Muscle of leg (tissue), 16 donors: ENCODE measurements around the gene KISS1. TPM values are rescaled to one million over a fixed set of nuclear protein-coding genes. Genes with fewer than 3 reads are reported as not detected.
A peak's percentile ranks its signal among the peaks of the same experiment; 100 is the strongest.
"Not testable (repeated sequence)": the region's sequence is repeated elsewhere in the genome, so short reads cannot be mapped to it uniquely, and the experiment has no call there.

Source experiments
- DNase-seq: peaks from one replicate; pipeline ENCODE4 v3.0.0; 2013
- H3K27ac ChIP-seq: one replicate; pipeline ENCODE4 v1.5.1; 2013; ENCODE audit warnings: mild to moderate bottlenecking, low read length, control low read depth
- H3K27me3 ChIP-seq: one replicate; pipeline ENCODE4 v1.6.1; 2013; ENCODE audit warnings: low read length; ENCODE audit not compliant: control insufficient read depth, insufficient read depth
- H3K36me3 ChIP-seq: one replicate; pipeline ENCODE4 v1.6.1; 2013; ENCODE audit warnings: low read length; ENCODE audit not compliant: control insufficient read depth, insufficient read depth
- H3K4me1 ChIP-seq: one replicate; pipeline ENCODE4 v1.6.1; 2013; ENCODE audit warnings: low read length; ENCODE audit not compliant: control insufficient read depth, insufficient read depth
- H3K4me3 ChIP-seq: one replicate; pipeline ENCODE4 v1.5.1; 2013; ENCODE audit warnings: low read length, control low read depth
- H3K9me3 ChIP-seq: replicated peaks from 2 replicates; pipeline ENCODE4 v1.6.1; 2013; ENCODE audit warnings: low read depth, low read length; ENCODE audit not compliant: control insufficient read depth
- whole genome bisulfite sequencing: methylation state at CpG from one replicate; pipeline ENCODE4 v1.1.5; 2013; ENCODE audit warnings: missing lambda C conversion rate; ENCODE audit not compliant: insufficient coverage; 5-methylcytosine and 5-hydroxymethylcytosine counted together
- long read RNA-seq, 11 donors: transcript quantifications; one replicate each; lab custom pipeline, GENCODE V29; 2026
- polyA plus RNA-seq, 8 donors: library from polyadenylated mRNA; unstranded; fragments of 120-200 nt; gene quantifications; one replicate each; pipeline versions ENCODE4 v1.2.1 to v1.2.3, GENCODE V29; 2013; ENCODE audit warnings: inconsistent platforms in 1 of 8, low replicate concordance in 1 of 8; ENCODE audit not compliant: insufficient read length in 8 of 8, insufficient read depth in 1 of 8
- total RNA-seq: library from RNA; stranded (reverse); fragments of 120-200 nt; gene quantifications from one replicate; pipeline ENCODE4 v1.2.4, GENCODE V29; 2013

KISS1 gene
- total RNA-seq, result 5.6 TPM
- polyA plus RNA-seq, result 1 to 10 TPM in 2 of 8 donors, under 1 TPM in 5, not detected in 1; 0.29 to 2.2 (median 0.64) TPM
- long read RNA-seq, donor 1, result 0 reads
- long read RNA-seq, donor 2, result 0 reads
- long read RNA-seq, donor 3, result 0 reads
- long read RNA-seq, donor 4, result 0 reads
- long read RNA-seq, donor 5, transcript KISS1-201 (3 exons, 709 nt), result major isoform, 5 of 5 reads
- long read RNA-seq, donor 5, partial matches to known transcripts, result 0 of 5 reads
- long read RNA-seq, donor 5, other reads (novel, unspliced or antisense), result 0 of 5 reads
- long read RNA-seq, donor 6, result 0 reads
- long read RNA-seq, donor 7, partial matches to known transcripts, result 0 of 3 reads
- long read RNA-seq, donor 7, other reads (novel, unspliced or antisense), result 0 of 3 reads
- long read RNA-seq, donor 8, result 0 reads
- long read RNA-seq, donor 9, result 0 reads
- long read RNA-seq, donor 10, partial matches to known transcripts, result 0 of 1 reads
- long read RNA-seq, donor 10, other reads (novel, unspliced or antisense), result 0 of 1 reads
- long read RNA-seq, donor 11, partial matches to known transcripts, result 0 of 1 reads
- long read RNA-seq, donor 11, other reads (novel, unspliced or antisense), result 0 of 1 reads

GRCh38 chr1:204196068-204196795 lies at the start of gene KISS1:
Gene KISS1 (minus strand): TSS chr1:204196491. CDS start chr1:204192876, 3,615 bp downstream.
- WGBS, result 37% methylated on average over 11 of the region's 18 CpGs
- H3K36me3 ChIP-seq, result no peaks in the 10 kb centered on the region
- H3K9me3 ChIP-seq, result no peaks in the 10 kb centered on the region
- no peak within 1 kb of the TSS for H3K27ac ChIP-seq
- H3K4me1 ChIP-seq, result peaks cover 12% of the 10 kb centered on the region
- H3K4me3 ChIP-seq, result no peak within 1 kb of the TSS
- H3K27me3 ChIP-seq, result peaks cover 21% of the 10 kb centered on the region
- no peak for DNase-seq

- Histone ChIP-seq H3K27me3 (no peaks in the 10 kb centered on the region), H3K9me3 (no peaks in the 10 kb centered on the region), H3K27ac (no peak overlapping the region), H3K36me3 (peaks cover 3% of the 10 kb centered on the region), H3K4me1 (no peaks in the 10 kb centered on the region), H3K4me3 (no peak overlapping the region)
- DNase-seq, result no peak
- 96% methylated on average over 7 of the region's 10 CpGs for WGBS
Measured at GRCh38 chr1:204242920-204243319, 46.6 kb upstream of the KISS1 start.

GRCh38 chr1:204241914-204242313 lies 45.6 kb upstream of the KISS1 start:
- no peak for DNase-seq
- H3K27me3 ChIP-seq, result no peaks in the 10 kb centered on the region
- H3K27ac ChIP-seq, result no peak overlapping the region
- no peaks in the 10 kb centered on the region for H3K4me1 ChIP-seq
- no peaks in the 10 kb centered on the region for H3K9me3 ChIP-seq
- H3K36me3 ChIP-seq, result peaks cover 3% of the 10 kb centered on the region
- 91% methylated on average over 5 of the region's 5 CpGs for WGBS
- no peak overlapping the region for H3K4me3 ChIP-seq

GRCh38 chr1:204241050-204241449 lies 44.8 kb upstream of the KISS1 start:
- Histone ChIP-seq H3K9me3 (no peaks in the 10 kb centered on the region), H3K4me1 (no peaks in the 10 kb centered on the region), H3K4me3 (no peak overlapping the region), H3K27ac (no peak overlapping the region), H3K36me3 (peaks cover 3% of the 10 kb centered on the region), H3K27me3 (no peaks in the 10 kb centered on the region)
- DNase-seq, result no peak
- WGBS, result 43% methylated on average over 2 of the region's 2 CpGs

- no peak for DNase-seq
- H3K4me3 ChIP-seq, result no peak overlapping the region
- peaks cover 3% of the 10 kb centered on the region for H3K36me3 ChIP-seq
- no peak overlapping the region for H3K27ac ChIP-seq
- H3K4me1 ChIP-seq, result no peaks in the 10 kb centered on the region
- no peaks in the 10 kb centered on the region for H3K27me3 ChIP-seq
- no CpG with 5 or more reads among the region's 1 CpG for WGBS
- H3K9me3 ChIP-seq, result no peaks in the 10 kb centered on the region
Measured at GRCh38 chr1:204240233-204240632, 43.9 kb upstream of the KISS1 start.

GRCh38 chr1:204239401-204239800 lies 43.1 kb upstream of the KISS1 start:
- not testable (repeated sequence) for DNase-seq, H3K27ac ChIP-seq, H3K27me3 ChIP-seq, H3K9me3 ChIP-seq, H3K36me3 ChIP-seq, H3K4me1 ChIP-seq, H3K4me3 ChIP-seq
- WGBS, result no CpG with 5 or more reads among the region's 3 CpGs

- no CpG with 5 or more reads among the region's 2 CpGs for WGBS
- H3K27me3 ChIP-seq, H3K27ac ChIP-seq, H3K9me3 ChIP-seq, H3K4me3 ChIP-seq, H3K36me3 ChIP-seq, DNase-seq, H3K4me1 ChIP-seq: not testable (repeated sequence)
Measured at GRCh38 chr1:204238520-204238919, 42.2 kb upstream of the KISS1 start.

- not testable (repeated sequence) for H3K36me3 ChIP-seq, H3K4me1 ChIP-seq, H3K4me3 ChIP-seq, DNase-seq, H3K27ac ChIP-seq, H3K27me3 ChIP-seq, H3K9me3 ChIP-seq
- WGBS, result no CpG with 5 or more reads among the region's 1 CpG
Measured at GRCh38 chr1:204237515-204237914, 41.2 kb upstream of the KISS1 start.

- Histone ChIP-seq H3K36me3 (no peaks in the 10 kb centered on the region), H3K27me3 (no peaks in the 10 kb centered on the region), H3K4me3 (no peak overlapping the region), H3K27ac (peak overlapping the region; percentile 67), H3K4me1 (no peaks in the 10 kb centered on the region), H3K9me3 (no peaks in the 10 kb centered on the region)
- peak; percentile 87 for DNase-seq
Measured at GRCh38 chr1:204232526-204232925, 36.2 kb upstream of the KISS1 start.

- Histone ChIP-seq H3K4me3 (no peak overlapping the region), H3K36me3 (no peaks in the 10 kb centered on the region), H3K27ac (no peak overlapping the region), H3K27me3 (no peaks in the 10 kb centered on the region), H3K9me3 (no peaks in the 10 kb centered on the region), H3K4me1 (peaks cover 3% of the 10 kb centered on the region)
- DNase-seq, result no peak
- 89% methylated on average over 10 of the region's 14 CpGs for WGBS
Measured at GRCh38 chr1:204230211-204230610, 33.9 kb upstream of the KISS1 start.
